ENCODE results near the gene STK38. TPM values are rescaled to one million over a fixed set of nuclear protein-coding genes. Genes with fewer than 3 reads are reported as not detected.

STK38 gene
- total RNA-seq, 1 donor from 2014 or later: 51.6 TPM

- Mint-ChIP-seq H3K4me1 (ENCODE audit: unreplicated experiment) (peaks cover 32% of the 10 kb centered on the region), H3K27ac (ENCODE audit: unreplicated experiment) (peak overlapping the region; percentile 33), H3K9me3 (ENCODE audit: unreplicated experiment) (no peaks in the 10 kb centered on the region), H3K36me3 (ENCODE audit: unreplicated experiment) (peaks cover 37% of the 10 kb centered on the region), H3K27me3 (ENCODE audit: unreplicated experiment) (no peaks in the 10 kb centered on the region), H3K4me3 (ENCODE audit: unreplicated experiment) (no peak overlapping the region)
- TF ChIP-seq CTCF (IDR thresholded peaks at IDR 0.05): no peak
- no peak for DNase-seq (ENCODE audit: extremely low spot score, unreplicated experiment)
Observed at GRCh38 chr6:36536873-36537547, 10.3 kb downstream of the STK38 start.

- H3K36me3 Mint-ChIP-seq (ENCODE audit: unreplicated experiment): peaks cover 40% of the 10 kb centered on the region
- H3K27me3 Mint-ChIP-seq (ENCODE audit: unreplicated experiment): no peaks in the 10 kb centered on the region
- H3K27ac Mint-ChIP-seq (ENCODE audit: unreplicated experiment): no peak overlapping the region
- H3K4me1 Mint-ChIP-seq (ENCODE audit: unreplicated experiment): peaks cover 22% of the 10 kb centered on the region
- TF ChIP-seq CTCF (IDR thresholded peaks at IDR 0.05): no peak
- DNase-seq (ENCODE audit: extremely low spot score, unreplicated experiment): no peak
- H3K9me3 Mint-ChIP-seq (ENCODE audit: unreplicated experiment): no peaks in the 10 kb centered on the region
- H3K4me3 Mint-ChIP-seq (ENCODE audit: unreplicated experiment): no peak overlapping the region
Observed at GRCh38 chr6:36533321-36533720, 14.0 kb downstream of the STK38 start.

- peaks cover 12% of the 10 kb centered on the region for H3K4me1 Mint-ChIP-seq (ENCODE audit: unreplicated experiment)
- no peak overlapping the region for H3K4me3 Mint-ChIP-seq (ENCODE audit: unreplicated experiment)
- H3K27me3 Mint-ChIP-seq (ENCODE audit: unreplicated experiment): no peaks in the 10 kb centered on the region
- H3K36me3 Mint-ChIP-seq (ENCODE audit: unreplicated experiment): peaks cover 38% of the 10 kb centered on the region
- H3K9me3 Mint-ChIP-seq (ENCODE audit: unreplicated experiment): no peaks in the 10 kb centered on the region
- DNase-seq (ENCODE audit: extremely low spot score, unreplicated experiment): no peak
- TF ChIP-seq CTCF (IDR thresholded peaks at IDR 0.05): no peak
- H3K27ac Mint-ChIP-seq (ENCODE audit: unreplicated experiment): peak overlapping the region; percentile 35
Observed at GRCh38 chr6:36526066-36526465, 21.2 kb downstream of the STK38 start.

GRCh38 chr6:36525346-36525745 is 21.9 kb downstream of the STK38 start:
- Mint-ChIP-seq H3K27ac (ENCODE audit: unreplicated experiment) (no peak overlapping the region), H3K27me3 (ENCODE audit: unreplicated experiment) (no peaks in the 10 kb centered on the region), H3K4me1 (ENCODE audit: unreplicated experiment) (peaks cover 12% of the 10 kb centered on the region), H3K9me3 (ENCODE audit: unreplicated experiment) (no peaks in the 10 kb centered on the region), H3K36me3 (ENCODE audit: unreplicated experiment) (peaks cover 40% of the 10 kb centered on the region), H3K4me3 (ENCODE audit: unreplicated experiment) (no peak overlapping the region)
- no peak for TF ChIP-seq CTCF (IDR thresholded peaks at IDR 0.05)
- no peak for DNase-seq (ENCODE audit: extremely low spot score, unreplicated experiment)

- Mint-ChIP-seq H3K27ac (ENCODE audit: unreplicated experiment) (peak overlapping the region; percentile 34), H3K9me3 (ENCODE audit: unreplicated experiment) (no peaks in the 10 kb centered on the region), H3K4me3 (ENCODE audit: unreplicated experiment) (no peak overlapping the region), H3K27me3 (ENCODE audit: unreplicated experiment) (no peaks in the 10 kb centered on the region), H3K36me3 (ENCODE audit: unreplicated experiment) (peaks cover 45% of the 10 kb centered on the region), H3K4me1 (ENCODE audit: unreplicated experiment) (peaks cover 12% of the 10 kb centered on the region)
- no peak for TF ChIP-seq CTCF (IDR thresholded peaks at IDR 0.05)
- no peak for DNase-seq (ENCODE audit: extremely low spot score, unreplicated experiment)
Observed at GRCh38 chr6:36524871-36525270, 22.4 kb downstream of the STK38 start.
